IMR-90 (cell line): ENCODE results near the gene TEAD4. TPM values are rescaled to one million over a fixed set of nuclear protein-coding genes. Genes with fewer than 3 reads are reported as not detected.

Experiments used
- ATAC-seq: fragments of 200-7000 bp; cut with Tn5 transposase; 2 replicates; pipeline ENCODE4 v1.9.1; 2020; ENCODE audit warnings: low read depth, mild to moderate bottlenecking, moderate library complexity
- BruUV-seq: library from RNA; stranded (reverse); fragments of 400-500 nt; replicated peaks from 2 replicates; lab custom pipeline; 2021; lab: Mats Ljungman, UMichigan
- CTCF ChIA-PET: fragments of 300-600 bp; formaldehyde crosslinking; extraction: SDS; loops from one replicate; lab custom pipeline; 2021; ENCODE audit warnings: antibody characterized with exemption; lab: Yijun Ruan, JAX
- POLR2A ChIA-PET: fragments of 300-600 bp; sonication (Branson Sonifier 250); formaldehyde crosslinking; loops from one replicate; lab custom pipeline; 2022; ENCODE audit warnings: antibody characterized with exemption; ENCODE audit not compliant: unreplicated experiment; lab: Charles Lee
- DNase-seq: peaks from one replicate; pipeline ENCODE4 v3.0.0; 2013
- H2AFZ ChIP-seq: replicated peaks from 2 replicates; pipeline ENCODE3; 2013; ENCODE audit warnings: low read length, mild to moderate bottlenecking; ENCODE audit not compliant: poor library complexity
- H2AK5ac ChIP-seq: 2 replicates; pipeline ENCODE4 v1.6.1; 2013; ENCODE audit warnings: low read depth, low read length, inconsistent platforms
- H2AK9ac ChIP-seq: replicated peaks from 2 replicates; pipeline ENCODE3; 2013; ENCODE audit warnings: mild to moderate bottlenecking, low read depth, low read length, moderate library complexity; ENCODE audit not compliant: poor library complexity
- H2BK120ac ChIP-seq: 2 replicates; pipeline ENCODE4 v1.6.1; 2013; ENCODE audit warnings: low read depth, low read length, inconsistent platforms
- H2BK15ac ChIP-seq: 3 replicates; pipeline ENCODE4 v1.6.1; 2013; ENCODE audit warnings: low read depth, low read length, inconsistent platforms
- H2BK20ac ChIP-seq: 2 replicates; pipeline ENCODE4 v1.6.1; 2013; ENCODE audit warnings: low read depth, mild to moderate bottlenecking, inconsistent platforms, low read length, moderate library complexity
- H2BK5ac ChIP-seq: 2 replicates; pipeline ENCODE4 v1.6.1; 2013; ENCODE audit warnings: mild to moderate bottlenecking, low read depth, low read length, inconsistent platforms; ENCODE audit not compliant: poor library complexity, severe bottlenecking
- H3K14ac ChIP-seq: replicated peaks from 2 replicates; pipeline ENCODE4 v1.6.1; 2013; ENCODE audit warnings: low read depth, low read length, inconsistent platforms
- H3K18ac ChIP-seq: 2 replicates; pipeline ENCODE4 v1.6.1; 2013; ENCODE audit warnings: low read depth, low read length, control low read depth
- H3K23ac ChIP-seq: 2 replicates; pipeline ENCODE4 v1.6.1; 2013; ENCODE audit warnings: low read depth, low read length, inconsistent platforms
- H3K27ac ChIP-seq: 2 replicates; pipeline ENCODE4 v1.5.1; 2013; ENCODE audit warnings: mild to moderate bottlenecking, control low read depth, low read length; ENCODE audit not compliant: insufficient read depth
- H3K27me3 ChIP-seq: 2 replicates; pipeline ENCODE4 v1.6.1; 2013; ENCODE audit warnings: low read length; ENCODE audit not compliant: control insufficient read depth, insufficient read depth
- H3K36me3 ChIP-seq: 2 replicates; pipeline ENCODE4 v1.6.1; 2013; ENCODE audit warnings: low read length, mixed read lengths; ENCODE audit not compliant: control insufficient read depth, insufficient read depth
- H3K4ac ChIP-seq: 2 replicates; pipeline ENCODE4 v1.6.1; 2013; ENCODE audit warnings: low read depth, low read length, inconsistent platforms
- H3K4me1 ChIP-seq: 2 replicates; pipeline ENCODE4 v1.6.1; 2013; ENCODE audit warnings: low read length, mixed read lengths; ENCODE audit not compliant: control insufficient read depth, insufficient read depth
- H3K4me2 ChIP-seq: 2 replicates; pipeline ENCODE4 v1.6.1; 2013; ENCODE audit warnings: low read depth, mild to moderate bottlenecking, control low read depth, low read length, moderate library complexity
- H3K4me3 ChIP-seq: 2 replicates; pipeline ENCODE4 v1.5.1; 2013; ENCODE audit warnings: low read depth, mild to moderate bottlenecking, control low read depth, low read length, moderate library complexity; ENCODE audit not compliant: insufficient read depth
- H3K56ac ChIP-seq: 2 replicates; pipeline ENCODE4 v1.6.1; 2013; ENCODE audit warnings: low read length, inconsistent platforms; ENCODE audit not compliant: insufficient read depth; ENCODE audit errors: extremely low read depth
- H3K79me1 ChIP-seq, 2 experiments: 2 replicates each; pipeline ENCODE4 v1.6.1; 2013; ENCODE audit warnings: low read length in 2 of 2, inconsistent platforms in 1 of 2, low read depth in 1 of 2
- H3K9ac ChIP-seq: 2 replicates; pipeline ENCODE4 v1.6.1; 2013; ENCODE audit warnings: low read depth, low read length, control low read depth
- H3K9me1 ChIP-seq: 2 replicates; pipeline ENCODE4 v1.6.1; 2013; ENCODE audit warnings: low read length, inconsistent platforms; ENCODE audit not compliant: insufficient read depth
- H3K9me3 ChIP-seq: 2 replicates; pipeline ENCODE4 v1.6.1; 2013; ENCODE audit warnings: low read length; ENCODE audit not compliant: control insufficient read depth, insufficient read depth
- H4K20me1 ChIP-seq: 2 replicates; pipeline ENCODE4 v1.6.1; 2013; ENCODE audit warnings: low read length, inconsistent platforms; ENCODE audit not compliant: insufficient read depth
- H4K5ac ChIP-seq: 2 replicates; pipeline ENCODE4 v1.6.1; 2013; ENCODE audit warnings: mild to moderate bottlenecking, low read depth, low read length, control low read depth
- H4K8ac ChIP-seq, 2 experiments: 2 replicates each; pipeline ENCODE4 v1.6.1; 2013; ENCODE audit warnings: low read depth in 2 of 2, low read length in 2 of 2, control low read depth in 1 of 2, inconsistent platforms in 1 of 2
- H4K91ac ChIP-seq: 2 replicates; pipeline ENCODE4 v1.6.1; 2013; ENCODE audit warnings: low read depth, low read length, inconsistent platforms; ENCODE audit not compliant: insufficient read depth
- CEBPB ChIP-seq: IDR thresholded peaks from 2 replicates; pipeline ENCODE4 v1.6.1; 2012; ENCODE audit warnings: low read depth, low read length, improper control_type of control experiment
- CHD1 ChIP-seq: IDR thresholded peaks from 2 replicates; pipeline ENCODE4 v1.6.1; 2012; ENCODE audit warnings: low read depth, low read length, improper control_type of control experiment
- FOS ChIP-seq: fragments of 150-350 bp; IDR thresholded peaks from 2 replicates; pipeline ENCODE4 v1.6.1; 2016; ENCODE audit warnings: low read depth, low read length
- MAZ ChIP-seq: IDR thresholded peaks from 2 replicates; pipeline ENCODE4 v1.6.1; 2012; ENCODE audit warnings: low read depth, mild to moderate bottlenecking, low read length, improper control_type of control experiment, moderate library complexity, borderline replicate concordance
- NFE2L2 ChIP-seq: fragments of 150-350 bp; IDR thresholded peaks from 2 replicates; pipeline ENCODE4 v1.6.1; 2016; ENCODE audit warnings: low read depth, mild to moderate bottlenecking, low read length
- RAD21 ChIP-seq: IDR thresholded peaks from 2 replicates; pipeline ENCODE4 v1.6.1; 2012; ENCODE audit warnings: low read length, improper control_type of control experiment
- SMC3 ChIP-seq: fragments of 150-350 bp; IDR thresholded peaks from 2 replicates; pipeline ENCODE4 v1.6.1; 2016; ENCODE audit warnings: low read depth, mild to moderate bottlenecking, antibody characterized with exemption, low read length, moderate library complexity
- WGBS, 2 experiments: methylation state at CpG; one replicate each; pipeline versions ENCODE4 v1.1.5 to v1.1.7; 2013; ENCODE audit warnings: missing lambda C conversion rate in 2 of 2; ENCODE audit not compliant: insufficient read length in 1 of 2; ENCODE audit errors: extremely low coverage in 2 of 2; 5-methylcytosine and 5-hydroxymethylcytosine counted together
- dilution Hi-C: fragments of 300-500 bp; cut with HindIII; formaldehyde crosslinking; loops from one replicate; pipeline ENCODE4 v1.14.3; 2018; ENCODE audit warnings: low sequenced_read_pairs; ENCODE audit not compliant: unreplicated experiment
- in situ Hi-C: fragments of 300-500 bp; cut with MboI; formaldehyde crosslinking; loops from 3 replicates; pipeline ENCODE4 v1.14.3; 2019; ENCODE audit warnings: low sequenced_read_pairs, inconsistent platforms, mixed read lengths
- intact Hi-C: fragments of 100-400 bp; cut with micrococcal nuclease; formaldehyde crosslinking; loops from 2 replicates; pipeline ENCODE4 v1.10.0; 2022
- polyA plus RNA-seq, 3 experiments: library from polyadenylated mRNA; depleted of rRNA; stranded (reverse); fragments of >200 nt; gene quantifications; 2 replicates each; pipeline ENCODE4 v1.2.3, GENCODE V29; 2012; ENCODE audit warnings: low replicate concordance in 1 of 3
- total RNA-seq: library from RNA; depleted of rRNA; stranded (reverse); fragments of >200 nt; gene quantifications from 2 replicates; pipeline ENCODE4 v1.2.3, GENCODE V29; 2012
- TF ChIP-seq, protein P1 (sequence below): fragments of 150-350 bp; IDR thresholded peaks from 2 replicates; pipeline ENCODE4 v1.6.1; 2016; ENCODE audit warnings: low read depth, mild to moderate bottlenecking, low read length, moderate library complexity, borderline replicate concordance
- TF ChIP-seq, protein P2 (sequence below): fragments of 150-350 bp; IDR thresholded peaks from 2 replicates; pipeline ENCODE4 v1.6.1; 2017; ENCODE audit warnings: mild to moderate bottlenecking, antibody characterized with exemption, low read length, low read depth
- TF ChIP-seq, protein P3 (sequence below): conservative IDR thresholded peaks from 2 replicates; pipeline ENCODE4 v1.5.1; 2012; ENCODE audit warnings: mild to moderate bottlenecking, low read depth, low read length, improper control_type of control experiment

Gene TEAD4
- total and polyA plus RNA-seq, 2 of the 4 experiments (the other 2 are of a cell fraction) = 8.8 to 24.9 TPM

DNA sequence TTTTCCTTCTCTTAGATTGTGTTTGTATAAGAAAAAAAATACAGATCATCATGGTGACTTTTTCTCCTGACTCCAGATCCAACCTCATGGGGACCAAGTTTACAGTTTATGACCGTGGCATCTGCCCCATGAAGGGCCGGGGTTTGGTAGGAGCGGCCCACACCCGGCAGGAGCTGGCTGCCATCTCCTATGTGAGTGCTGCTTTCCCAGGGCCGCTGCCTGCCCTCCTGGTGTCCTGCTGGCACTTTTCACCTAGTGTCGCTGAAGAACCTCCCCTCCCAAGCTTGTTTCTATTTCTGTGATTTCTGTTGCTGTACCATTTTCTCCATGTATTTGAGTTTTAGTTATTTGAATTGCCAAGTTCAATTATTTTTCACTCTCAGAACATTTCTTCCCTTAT lies 24.8 kb upstream of the TEAD4 start:
- TF ChIP-seq NFE2L2 (no peak), MAZ (no peak), CHD1 (no peak), RAD21 (no peak), CEBPB (no peak), SMC3 (no peak), FOS (no peak)
- TF ChIP-seq, protein P1, sequence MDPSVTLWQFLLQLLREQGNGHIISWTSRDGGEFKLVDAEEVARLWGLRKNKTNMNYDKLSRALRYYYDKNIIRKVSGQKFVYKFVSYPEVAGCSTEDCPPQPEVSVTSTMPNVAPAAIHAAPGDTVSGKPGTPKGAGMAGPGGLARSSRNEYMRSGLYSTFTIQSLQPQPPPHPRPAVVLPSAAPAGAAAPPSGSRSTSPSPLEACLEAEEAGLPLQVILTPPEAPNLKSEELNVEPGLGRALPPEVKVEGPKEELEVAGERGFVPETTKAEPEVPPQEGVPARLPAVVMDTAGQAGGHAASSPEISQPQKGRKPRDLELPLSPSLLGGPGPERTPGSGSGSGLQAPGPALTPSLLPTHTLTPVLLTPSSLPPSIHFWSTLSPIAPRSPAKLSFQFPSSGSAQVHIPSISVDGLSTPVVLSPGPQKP = no peak
- TF ChIP-seq, protein P2, sequence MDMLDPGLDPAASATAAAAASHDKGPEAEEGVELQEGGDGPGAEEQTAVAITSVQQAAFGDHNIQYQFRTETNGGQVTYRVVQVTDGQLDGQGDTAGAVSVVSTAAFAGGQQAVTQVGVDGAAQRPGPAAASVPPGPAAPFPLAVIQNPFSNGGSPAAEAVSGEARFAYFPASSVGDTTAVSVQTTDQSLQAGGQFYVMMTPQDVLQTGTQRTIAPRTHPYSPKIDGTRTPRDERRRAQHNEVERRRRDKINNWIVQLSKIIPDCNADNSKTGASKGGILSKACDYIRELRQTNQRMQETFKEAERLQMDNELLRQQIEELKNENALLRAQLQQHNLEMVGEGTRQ = no peak
- TF ChIP-seq, protein P3, sequence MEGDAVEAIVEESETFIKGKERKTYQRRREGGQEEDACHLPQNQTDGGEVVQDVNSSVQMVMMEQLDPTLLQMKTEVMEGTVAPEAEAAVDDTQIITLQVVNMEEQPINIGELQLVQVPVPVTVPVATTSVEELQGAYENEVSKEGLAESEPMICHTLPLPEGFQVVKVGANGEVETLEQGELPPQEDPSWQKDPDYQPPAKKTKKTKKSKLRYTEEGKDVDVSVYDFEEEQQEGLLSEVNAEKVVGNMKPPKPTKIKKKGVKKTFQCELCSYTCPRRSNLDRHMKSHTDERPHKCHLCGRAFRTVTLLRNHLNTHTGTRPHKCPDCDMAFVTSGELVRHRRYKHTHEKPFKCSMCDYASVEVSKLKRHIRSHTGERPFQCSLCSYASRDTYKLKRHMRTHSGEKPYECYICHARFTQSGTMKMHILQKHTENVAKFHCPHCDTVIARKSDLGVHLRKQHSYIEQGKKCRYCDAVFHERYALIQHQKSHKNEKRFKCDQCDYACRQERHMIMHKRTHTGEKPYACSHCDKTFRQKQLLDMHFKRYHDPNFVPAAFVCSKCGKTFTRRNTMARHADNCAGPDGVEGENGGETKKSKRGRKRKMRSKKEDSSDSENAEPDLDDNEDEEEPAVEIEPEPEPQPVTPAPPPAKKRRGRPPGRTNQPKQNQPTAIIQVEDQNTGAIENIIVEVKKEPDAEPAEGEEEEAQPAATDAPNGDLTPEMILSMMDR = no peak

More for the DNA sequence above, 24.8 kb upstream of the TEAD4 start:
- CTCF ChIA-PET = no interaction called here
- dilution Hi-C loops = no loop called here
- H3K4me2 ChIP-seq = no peak overlapping the region
- no peak overlapping the region for H2AK9ac ChIP-seq
- no peaks in the 10 kb centered on the region for H3K4me1 ChIP-seq
- H3K4me3 ChIP-seq = no peak overlapping the region
- H2BK15ac ChIP-seq = no peak overlapping the region
- WGBS, 2 experiments = no CpG with 5 or more reads among the region's 6 CpGs
- H3K36me3 ChIP-seq = peaks cover 48% of the 10 kb centered on the region
- H3K18ac ChIP-seq = no peak overlapping the region
- H4K91ac ChIP-seq = no peak overlapping the region
- H3K9ac ChIP-seq = no peak overlapping the region
- no peak overlapping the region for H3K14ac ChIP-seq
- no peak overlapping the region for H2AK5ac ChIP-seq
- no peak overlapping the region for H3K56ac ChIP-seq
- ATAC-seq (no peak), DNase-seq (no peak)
- no peak overlapping the region for H3K27ac ChIP-seq
- no peaks in the 10 kb centered on the region for H3K9me3 ChIP-seq
- intact Hi-C loops = no loop called here
- no TSS peak for BruUV-seq
- H4K8ac ChIP-seq = no peak overlapping the region
- H3K23ac ChIP-seq = no peak overlapping the region
- H3K27me3 ChIP-seq = no peaks in the 10 kb centered on the region
- H4K20me1 ChIP-seq = no peaks in the 10 kb centered on the region
- H4K5ac ChIP-seq = no peak overlapping the region
- H2BK20ac ChIP-seq = no peak overlapping the region
- no peaks in the 10 kb centered on the region for H3K9me1 ChIP-seq
- no peak overlapping the region for H2AFZ ChIP-seq
- in situ Hi-C loops = no loop called here
- H2BK120ac ChIP-seq = no peak overlapping the region
- POLR2A ChIA-PET = no interaction called here
- H2BK5ac ChIP-seq = no peak overlapping the region
- H3K4ac ChIP-seq = no peak overlapping the region
- H3K79me1 ChIP-seq = peaks cover 0 to 10% of the 10 kb centered on the region in 2 experiments; a peak in 2 of 4 replicates
